Type B pancreatic cell (in vitro differentiated cells): ENCODE data around the gene PLPP3. TPM values are rescaled to one million over a fixed set of nuclear protein-coding genes. Genes with fewer than 3 reads are reported as not detected.

Experiments used
- DNase-seq: peaks from one replicate; pipeline ENCODE4 v3.0.0; 2021; ENCODE audit warnings: mixed read lengths; ENCODE audit not compliant: unreplicated experiment; ENCODE audit errors: extremely low spot score
- H3K27ac Mint-ChIP-seq: 2 replicates; pipeline ENCODE4 v1.8.0; 2021; ENCODE audit warnings: mild to moderate bottlenecking, mixed read lengths
- H3K27me3 Mint-ChIP-seq: 2 replicates; pipeline ENCODE4 v1.8.0; 2021; ENCODE audit warnings: mixed read lengths
- H3K36me3 Mint-ChIP-seq: 2 replicates; pipeline ENCODE4 v1.8.0; 2021; ENCODE audit warnings: mixed read lengths
- H3K4me1 Mint-ChIP-seq: one replicate; pipeline ENCODE4 v1.8.0; 2021; ENCODE audit warnings: mixed read lengths; ENCODE audit not compliant: unreplicated experiment
- H3K4me3 Mint-ChIP-seq: 2 replicates; pipeline ENCODE4 v1.8.0; 2021; ENCODE audit warnings: mild to moderate bottlenecking, mixed read lengths
- H3K9me3 Mint-ChIP-seq: 2 replicates; pipeline ENCODE4 v1.8.0; 2021; ENCODE audit warnings: mixed read lengths
- total RNA-seq: library from RNA; stranded (reverse); gene quantifications from 2 replicates; pipeline ENCODE4 v1.2.1, GENCODE V29; 2021; ENCODE audit warnings: low replicate concordance
- TF ChIP-seq, protein P1 (sequence below): fragments of 200-600 bp; sonication (generic); conservative IDR thresholded peaks from 2 replicates; pipeline ENCODE4 v1.5.0; 2021; ENCODE audit warnings: antibody characterized with exemption, mild to moderate bottlenecking

The PLPP3 gene
- total RNA-seq, 1 donor from 2014 or later = 79.0 TPM

GRCh38 chr1:56551691-56552090 is 27.7 kb downstream of the PLPP3 start:
- H3K4me1 Mint-ChIP-seq = peaks cover 62% of the 10 kb centered on the region
- no peaks in the 10 kb centered on the region for H3K9me3 Mint-ChIP-seq
- no peak overlapping the region for H3K4me3 Mint-ChIP-seq
- TF ChIP-seq, protein P1, sequence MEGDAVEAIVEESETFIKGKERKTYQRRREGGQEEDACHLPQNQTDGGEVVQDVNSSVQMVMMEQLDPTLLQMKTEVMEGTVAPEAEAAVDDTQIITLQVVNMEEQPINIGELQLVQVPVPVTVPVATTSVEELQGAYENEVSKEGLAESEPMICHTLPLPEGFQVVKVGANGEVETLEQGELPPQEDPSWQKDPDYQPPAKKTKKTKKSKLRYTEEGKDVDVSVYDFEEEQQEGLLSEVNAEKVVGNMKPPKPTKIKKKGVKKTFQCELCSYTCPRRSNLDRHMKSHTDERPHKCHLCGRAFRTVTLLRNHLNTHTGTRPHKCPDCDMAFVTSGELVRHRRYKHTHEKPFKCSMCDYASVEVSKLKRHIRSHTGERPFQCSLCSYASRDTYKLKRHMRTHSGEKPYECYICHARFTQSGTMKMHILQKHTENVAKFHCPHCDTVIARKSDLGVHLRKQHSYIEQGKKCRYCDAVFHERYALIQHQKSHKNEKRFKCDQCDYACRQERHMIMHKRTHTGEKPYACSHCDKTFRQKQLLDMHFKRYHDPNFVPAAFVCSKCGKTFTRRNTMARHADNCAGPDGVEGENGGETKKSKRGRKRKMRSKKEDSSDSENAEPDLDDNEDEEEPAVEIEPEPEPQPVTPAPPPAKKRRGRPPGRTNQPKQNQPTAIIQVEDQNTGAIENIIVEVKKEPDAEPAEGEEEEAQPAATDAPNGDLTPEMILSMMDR = no peak
- peaks cover 13% of the 10 kb centered on the region for H3K36me3 Mint-ChIP-seq
- H3K27ac Mint-ChIP-seq = no peak overlapping the region
- no peak for DNase-seq
- no peaks in the 10 kb centered on the region for H3K27me3 Mint-ChIP-seq

GRCh38 chr1:56550859-56551188 is 28.5 kb downstream of the PLPP3 start:
- Mint-ChIP-seq H3K4me3 (no peak overlapping the region), H3K27ac (peak overlapping the region; percentile 46), H3K4me1 (peaks cover 62% of the 10 kb centered on the region), H3K9me3 (no peaks in the 10 kb centered on the region), H3K36me3 (peaks cover 16% of the 10 kb centered on the region), H3K27me3 (no peaks in the 10 kb centered on the region)
- no peak for DNase-seq
- TF ChIP-seq, protein P1 = no peak

- no peaks in the 10 kb centered on the region for H3K9me3 Mint-ChIP-seq
- H3K27me3 Mint-ChIP-seq = no peaks in the 10 kb centered on the region
- no peak overlapping the region for H3K4me3 Mint-ChIP-seq
- H3K27ac Mint-ChIP-seq = peak overlapping the region; percentile 46
- H3K36me3 Mint-ChIP-seq = peaks cover 20% of the 10 kb centered on the region
- H3K4me1 Mint-ChIP-seq = peaks cover 60% of the 10 kb centered on the region
- DNase-seq = no peak
- TF ChIP-seq, protein P1 = no peak
These were observed 29.1 kb downstream of the PLPP3 start for GRCh38 chr1:56550138-56550858.

GRCh38 chr1:56548571-56548970 is 30.8 kb downstream of the PLPP3 start:
- DNase-seq = no peak
- Mint-ChIP-seq H3K36me3 (peaks cover 21% of the 10 kb centered on the region), H3K4me3 (no peak overlapping the region), H3K27ac (peak overlapping the region; percentile 39), H3K9me3 (peaks cover 6% of the 10 kb centered on the region), H3K4me1 (peaks cover 73% of the 10 kb centered on the region), H3K27me3 (no peaks in the 10 kb centered on the region)
- TF ChIP-seq, protein P1 = no peak

DNA sequence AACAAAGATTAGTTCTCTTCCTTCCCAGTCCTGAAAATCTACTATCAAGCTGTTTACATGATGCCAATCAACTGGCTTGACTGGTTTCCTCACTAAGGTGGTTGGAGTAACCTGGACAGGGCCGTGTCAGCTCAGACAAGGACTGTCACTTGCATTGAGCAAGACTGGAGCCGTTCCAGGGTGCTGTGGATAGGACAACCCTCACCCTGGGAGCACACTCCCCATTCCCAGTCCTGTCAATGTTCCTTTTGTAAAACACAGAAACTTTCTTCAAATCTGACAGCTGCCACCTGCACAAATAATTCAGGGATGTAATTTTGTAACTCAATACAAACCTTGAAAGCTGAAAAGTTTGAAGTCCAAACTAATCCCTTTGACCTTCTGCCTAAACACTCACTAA is 31.4 kb downstream of the PLPP3 start:
- Mint-ChIP-seq H3K36me3 (peaks cover 23% of the 10 kb centered on the region), H3K9me3 (peaks cover 10% of the 10 kb centered on the region), H3K27ac (no peak overlapping the region), H3K4me1 (peaks cover 73% of the 10 kb centered on the region), H3K4me3 (peak overlapping the region; percentile 21), H3K27me3 (no peaks in the 10 kb centered on the region)
- DNase-seq = no peak
- TF ChIP-seq, protein P1 = no peak
